RWPE2 (cell line): ENCODE measurements around the gene GJA3.
A peak's percentile ranks its signal among the peaks of the same experiment; 100 is the strongest.

Source experiments
- ATAC-seq: fragments of 200-7000 bp; cut with Tn5 transposase; 3 replicates; pipeline ENCODE4 v1.9.1; 2021; ENCODE audit warnings: low read depth
- DNase-seq: peaks from one replicate; pipeline ENCODE4 v3.0.0-alpha.2; 2020; ENCODE audit warnings: low spot score
- H3K27ac ChIP-seq: fragments of 450-650 bp; 2 replicates; pipeline ENCODE4 v1.5.1; 2017; ENCODE audit warnings: mild to moderate bottlenecking; ENCODE audit not compliant: poor library complexity, severe bottlenecking
- H3K27me3 ChIP-seq: fragments of 250-450 bp; sonication (Bioruptor Pico); 2 replicates; pipeline ENCODE4 v1.5.1; 2021; ENCODE audit warnings: mild to moderate bottlenecking, moderate library complexity; ENCODE audit not compliant: insufficient read depth, poor library complexity, severe bottlenecking
- H3K36me3 ChIP-seq: fragments of 250-450 bp; sonication (Bioruptor Pico); 2 replicates; pipeline ENCODE4 v1.5.1; 2020; ENCODE audit warnings: low read depth, mild to moderate bottlenecking, moderate library complexity
- H3K4me1 ChIP-seq: fragments of 250-450 bp; sonication (Bioruptor Pico); 2 replicates; pipeline ENCODE4 v1.5.1; 2021; ENCODE audit warnings: mild to moderate bottlenecking, moderate library complexity; ENCODE audit not compliant: insufficient read depth, poor library complexity, severe bottlenecking
- H3K4me3 ChIP-seq: fragments of 250-450 bp; sonication (Bioruptor Pico); 2 replicates; pipeline ENCODE4 v1.5.1; 2021; ENCODE audit warnings: mild to moderate bottlenecking, moderate library complexity; ENCODE audit not compliant: severe bottlenecking
- H3K9me3 ChIP-seq: fragments of 250-450 bp; sonication (Bioruptor Pico); 2 replicates; pipeline ENCODE4 v1.5.1; 2021; ENCODE audit warnings: mild to moderate bottlenecking, moderate library complexity; ENCODE audit not compliant: severe bottlenecking
- TF ChIP-seq, protein P1 (sequence below): fragments of 450-650 bp; IDR thresholded peaks from one replicate; pipeline ENCODE4 v1.5.1; 2017; ENCODE audit warnings: mild to moderate bottlenecking, moderate library complexity; ENCODE audit not compliant: poor library complexity, severe bottlenecking

GJA3 gene

DNA sequence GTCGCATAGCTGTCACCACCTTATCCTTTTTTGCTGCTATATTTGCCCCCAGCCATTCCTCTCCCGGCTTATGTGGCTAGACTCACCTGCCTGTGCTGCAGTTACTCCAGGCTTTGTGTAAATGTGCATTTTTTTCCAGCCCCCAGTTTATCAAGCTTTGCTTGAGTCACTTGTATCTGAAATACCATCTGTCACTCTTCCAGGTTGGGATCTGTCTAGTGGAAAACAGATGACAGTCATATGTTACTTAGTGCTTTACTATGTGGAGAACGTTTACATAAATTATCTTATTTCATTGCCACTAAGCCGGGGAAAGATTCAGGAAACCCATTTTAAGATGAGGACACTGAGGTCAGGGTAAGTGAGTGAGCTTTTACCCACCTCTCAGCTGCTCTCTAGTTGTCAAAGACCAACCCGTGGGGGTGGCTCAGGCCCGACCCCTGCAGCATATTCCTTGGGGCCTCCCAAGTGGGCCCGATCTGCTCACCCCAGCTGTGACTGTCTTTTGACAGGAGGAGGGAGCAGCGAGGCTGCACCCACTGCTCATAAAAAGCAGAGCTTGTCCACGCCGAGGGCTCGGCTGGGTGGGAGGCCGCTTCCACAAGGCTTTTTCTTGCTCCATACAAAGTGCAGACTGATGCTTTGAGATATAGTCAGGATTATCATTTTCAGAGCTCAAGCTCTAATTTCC, 24.7 kb upstream of the GJA3 start:
- H3K27me3 ChIP-seq: no peaks in the 10 kb centered on the region
- ATAC-seq (no peak), DNase-seq (no peak)
- H3K4me3 ChIP-seq: no peak overlapping the region
- peaks cover 8% of the 10 kb centered on the region for H3K4me1 ChIP-seq
- TF ChIP-seq, protein P1, sequence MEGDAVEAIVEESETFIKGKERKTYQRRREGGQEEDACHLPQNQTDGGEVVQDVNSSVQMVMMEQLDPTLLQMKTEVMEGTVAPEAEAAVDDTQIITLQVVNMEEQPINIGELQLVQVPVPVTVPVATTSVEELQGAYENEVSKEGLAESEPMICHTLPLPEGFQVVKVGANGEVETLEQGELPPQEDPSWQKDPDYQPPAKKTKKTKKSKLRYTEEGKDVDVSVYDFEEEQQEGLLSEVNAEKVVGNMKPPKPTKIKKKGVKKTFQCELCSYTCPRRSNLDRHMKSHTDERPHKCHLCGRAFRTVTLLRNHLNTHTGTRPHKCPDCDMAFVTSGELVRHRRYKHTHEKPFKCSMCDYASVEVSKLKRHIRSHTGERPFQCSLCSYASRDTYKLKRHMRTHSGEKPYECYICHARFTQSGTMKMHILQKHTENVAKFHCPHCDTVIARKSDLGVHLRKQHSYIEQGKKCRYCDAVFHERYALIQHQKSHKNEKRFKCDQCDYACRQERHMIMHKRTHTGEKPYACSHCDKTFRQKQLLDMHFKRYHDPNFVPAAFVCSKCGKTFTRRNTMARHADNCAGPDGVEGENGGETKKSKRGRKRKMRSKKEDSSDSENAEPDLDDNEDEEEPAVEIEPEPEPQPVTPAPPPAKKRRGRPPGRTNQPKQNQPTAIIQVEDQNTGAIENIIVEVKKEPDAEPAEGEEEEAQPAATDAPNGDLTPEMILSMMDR: no peak
- H3K9me3 ChIP-seq: no peaks in the 10 kb centered on the region
- H3K36me3 ChIP-seq: peaks cover 34% of the 10 kb centered on the region
- H3K27ac ChIP-seq: no peak overlapping the region

DNA sequence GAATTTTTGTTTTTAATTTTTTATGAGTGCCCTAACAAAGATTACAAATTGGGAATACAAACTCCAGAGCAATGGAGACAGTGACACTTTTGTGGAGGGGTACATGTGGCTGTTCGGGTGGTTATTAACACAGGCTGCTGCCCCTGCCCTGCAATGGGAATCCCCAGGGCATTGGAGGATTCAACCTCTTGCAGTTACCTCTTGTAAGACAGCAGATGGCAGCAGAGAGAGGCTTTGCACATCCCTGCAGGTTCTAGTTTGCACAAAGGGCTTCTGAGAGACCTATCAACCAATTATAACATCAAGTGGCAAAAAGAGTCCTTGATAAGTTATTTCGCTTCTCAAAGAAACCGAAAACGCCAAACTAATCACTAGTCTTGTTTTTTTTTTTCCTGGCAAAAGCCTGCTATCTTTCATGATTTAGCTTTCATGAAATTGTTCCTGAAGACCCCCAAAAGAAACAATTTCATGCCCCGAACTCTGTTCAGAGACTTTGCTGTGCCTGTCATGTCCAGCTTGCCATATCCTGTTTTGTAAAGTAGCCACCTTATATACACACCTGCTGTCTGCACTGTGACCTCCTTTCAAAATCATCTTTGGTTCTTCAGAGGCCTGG, 21.5 kb upstream of the GJA3 start:
- DNase-seq: no peak
- no peak overlapping the region for H3K4me3 ChIP-seq

DNA sequence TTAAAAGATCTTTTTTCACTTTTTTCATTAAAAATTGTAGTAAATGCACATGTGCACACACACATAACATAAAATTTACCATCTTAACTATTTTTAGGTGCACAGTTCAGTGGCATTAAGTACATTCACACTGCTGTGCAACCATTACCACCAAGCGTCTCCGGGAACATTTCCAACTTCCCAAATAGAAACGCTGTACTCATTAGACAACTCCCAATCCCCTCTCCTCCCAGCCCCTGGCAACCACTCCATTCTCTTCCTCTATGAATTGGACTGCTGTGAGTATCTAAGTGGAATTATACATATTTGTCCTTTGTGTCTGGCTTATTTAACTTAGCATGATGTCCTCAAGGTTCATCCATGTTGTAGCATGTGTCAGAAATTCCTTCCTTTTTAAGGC, 20.3 kb upstream of the GJA3 start:
- no peak overlapping the region for H3K4me3 ChIP-seq
- DNase-seq (no peak), ATAC-seq (no peak)
- no peak overlapping the region for H3K27ac ChIP-seq
- no peaks in the 10 kb centered on the region for H3K4me1 ChIP-seq
- H3K9me3 ChIP-seq: no peaks in the 10 kb centered on the region
- TF ChIP-seq, protein P1: no peak
- H3K27me3 ChIP-seq: no peaks in the 10 kb centered on the region
- no peaks in the 10 kb centered on the region for H3K36me3 ChIP-seq

More for the DNA sequence above, 21.5 kb upstream of the GJA3 start:
- Histone ChIP-seq H3K36me3 (peaks cover 4% of the 10 kb centered on the region), H3K27me3 (no peaks in the 10 kb centered on the region), H3K27ac (no peak overlapping the region), H3K9me3 (no peaks in the 10 kb centered on the region), H3K4me1 (no peaks in the 10 kb centered on the region)
- TF ChIP-seq, protein P1: peak; percentile 87
- ATAC-seq: peak; percentile 85

DNA sequence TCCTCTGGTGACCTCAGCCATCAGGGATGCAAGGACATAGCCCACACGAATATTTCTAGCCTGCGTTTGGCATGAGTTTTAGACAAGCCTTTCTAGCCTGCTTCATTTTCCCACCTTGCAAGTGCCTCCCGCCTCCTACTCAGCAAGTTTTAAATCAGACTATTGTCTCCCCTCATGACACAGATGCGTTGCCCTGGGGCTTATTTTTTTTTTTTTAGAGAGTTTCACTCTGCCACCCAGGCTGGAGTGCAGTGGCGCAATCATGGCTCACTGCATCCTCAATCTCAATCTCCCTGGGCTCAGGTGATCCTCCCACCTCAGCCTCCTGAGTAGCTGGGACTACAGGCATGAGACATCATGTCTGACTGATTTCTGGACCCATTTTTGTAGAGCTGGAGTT, 17.3 kb upstream of the GJA3 start:
- DNase-seq (no peak), ATAC-seq (no peak)
- Histone ChIP-seq H3K27me3 (no peaks in the 10 kb centered on the region), H3K4me1 (peaks cover 11% of the 10 kb centered on the region), H3K36me3 (no peaks in the 10 kb centered on the region), H3K27ac (no peak overlapping the region), H3K4me3 (no peak overlapping the region), H3K9me3 (no peaks in the 10 kb centered on the region)
- TF ChIP-seq, protein P1: no peak
